ENCODE results near the gene ZNRF1. TPM values are rescaled to one million over a fixed set of nuclear protein-coding genes. Genes with fewer than 3 reads are reported as not detected.
"Not testable (repeated sequence)": the region's sequence is repeated elsewhere in the genome, so short reads cannot be mapped to it uniquely, and the experiment has no call there.

Gene ZNRF1
- total RNA-seq, 4 donors from 2014 or later: 12.8 to 24.1 (median 19.0) TPM

DNA sequence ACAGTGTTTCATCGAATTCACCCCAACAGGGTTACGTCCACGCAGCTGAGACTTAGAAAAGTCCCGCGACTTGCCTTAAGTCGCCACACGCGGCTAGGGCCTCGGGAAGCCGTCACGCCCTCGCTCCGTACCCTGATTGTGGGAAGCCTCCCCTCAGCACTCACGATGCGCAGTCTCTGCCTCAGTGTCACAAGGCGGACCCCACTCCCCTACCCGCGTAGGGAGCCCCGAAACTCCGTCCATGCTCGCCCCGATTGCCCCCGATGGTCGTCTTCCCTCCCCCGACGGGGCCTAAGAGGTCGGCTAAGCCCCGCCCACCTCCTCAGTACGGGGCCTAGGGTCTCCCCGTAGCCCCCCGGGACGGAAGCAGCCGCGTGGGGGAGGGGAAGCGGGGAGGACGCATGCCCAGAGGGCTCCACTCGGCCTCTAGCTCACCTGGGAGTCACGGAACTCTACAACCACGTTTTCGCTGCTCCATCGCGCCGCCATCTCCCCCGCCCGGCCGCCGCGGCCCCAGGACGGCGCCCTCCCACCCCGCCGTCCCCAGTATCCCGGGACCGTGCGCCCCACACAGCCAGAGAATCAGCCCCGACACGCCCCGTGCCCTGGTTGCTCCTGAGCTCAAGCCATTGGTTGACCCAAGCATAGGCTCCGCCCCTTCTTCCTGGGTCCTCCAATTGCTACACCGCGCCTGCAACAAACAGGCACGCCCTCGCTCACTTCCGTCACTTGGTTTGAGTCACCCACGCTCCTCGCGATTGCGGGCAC lies 14.1 kb upstream of the ZNRF1 start, which contains the start of gene WDR59:
Gene WDR59, minus strand, starts transcription at position 595 of the 768 bp plus-strand sequence. Its CDS starts 106 bp downstream, at position 489.
- Histone ChIP-seq H3K4me3 (peak within 1 kb of the TSS; percentile 72 to 86), H3K9me3 (no peaks in the 10 kb centered on the region), H3K4me1 (peaks cover 0 to 27% (median 0%) of the 10 kb centered on the region in 3 donors), H3K27me3 (no peaks in the 10 kb centered on the region), H3K36me3 (no peaks in the 10 kb centered on the region), H3K27ac (peak within 1 kb of the TSS; percentile 9 to 89 (median 85))
- 0% methylated on average over 5 of the region's 68 CpGs; no CpG with 5 or more reads in 1 of the 2 donors for WGBS, 2 donors (ENCODE audit: low coverage in 1 of 2)
- ATAC-seq: peak; percentile 100
- TF ChIP-seq EP300 (IDR thresholded peaks at IDR 0.05) (no peak), POLR2A (IDR thresholded peaks at IDR 0.05) (peak; percentile 41 to 43), POLR2AphosphoS5 (IDR thresholded peaks at IDR 0.05) (peak; percentile 58)
- TF ChIP-seq, protein P1, sequence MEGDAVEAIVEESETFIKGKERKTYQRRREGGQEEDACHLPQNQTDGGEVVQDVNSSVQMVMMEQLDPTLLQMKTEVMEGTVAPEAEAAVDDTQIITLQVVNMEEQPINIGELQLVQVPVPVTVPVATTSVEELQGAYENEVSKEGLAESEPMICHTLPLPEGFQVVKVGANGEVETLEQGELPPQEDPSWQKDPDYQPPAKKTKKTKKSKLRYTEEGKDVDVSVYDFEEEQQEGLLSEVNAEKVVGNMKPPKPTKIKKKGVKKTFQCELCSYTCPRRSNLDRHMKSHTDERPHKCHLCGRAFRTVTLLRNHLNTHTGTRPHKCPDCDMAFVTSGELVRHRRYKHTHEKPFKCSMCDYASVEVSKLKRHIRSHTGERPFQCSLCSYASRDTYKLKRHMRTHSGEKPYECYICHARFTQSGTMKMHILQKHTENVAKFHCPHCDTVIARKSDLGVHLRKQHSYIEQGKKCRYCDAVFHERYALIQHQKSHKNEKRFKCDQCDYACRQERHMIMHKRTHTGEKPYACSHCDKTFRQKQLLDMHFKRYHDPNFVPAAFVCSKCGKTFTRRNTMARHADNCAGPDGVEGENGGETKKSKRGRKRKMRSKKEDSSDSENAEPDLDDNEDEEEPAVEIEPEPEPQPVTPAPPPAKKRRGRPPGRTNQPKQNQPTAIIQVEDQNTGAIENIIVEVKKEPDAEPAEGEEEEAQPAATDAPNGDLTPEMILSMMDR (IDR thresholded peaks at IDR 0.05): no peak

DNA sequence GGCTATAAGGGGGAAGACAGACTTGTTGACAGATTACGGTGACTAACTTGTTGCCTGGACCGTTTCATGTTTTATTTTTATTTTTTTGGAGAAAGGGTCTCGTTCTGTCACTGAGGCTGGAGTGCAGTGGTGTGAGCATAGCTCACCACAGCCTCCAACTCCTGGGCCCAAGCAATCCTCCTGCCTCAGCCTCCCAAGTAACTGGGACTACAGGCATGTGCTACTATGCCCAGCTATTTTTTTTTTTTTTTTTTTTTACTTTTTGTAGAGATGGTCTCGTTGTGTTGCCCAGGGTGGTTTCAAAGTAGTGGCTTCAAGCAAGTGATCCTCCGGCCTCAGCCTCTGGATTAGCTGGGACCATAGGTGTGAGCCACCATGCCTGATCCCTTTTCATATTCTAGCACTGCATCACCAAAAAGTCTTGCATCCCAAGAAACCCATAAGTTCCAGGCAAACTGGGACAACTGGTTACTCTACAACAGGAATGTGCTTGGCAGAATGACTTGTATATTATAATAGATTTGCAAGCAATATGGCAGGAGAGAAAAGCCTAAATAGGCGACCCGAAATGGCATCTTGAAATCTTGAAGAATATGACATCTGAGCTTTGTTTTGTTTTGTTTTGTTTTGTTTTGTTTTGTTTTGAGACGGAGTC lies 11.7 kb upstream of the ZNRF1 start:
- ATAC-seq: no peak
- H3K4me1 ChIP-seq: peaks cover 0 to 27% (median 0%) of the 10 kb centered on the region in 3 donors
- no peak overlapping the region for H3K27ac ChIP-seq
- 55 to 73% methylated on average over 4 to 7 of the region's 8 CpGs for WGBS, 2 donors (ENCODE audit: low coverage in 1 of 2)
- H3K4me3 ChIP-seq: no peak overlapping the region
- H3K27me3 ChIP-seq: no peaks in the 10 kb centered on the region
- TF ChIP-seq, protein P1 (IDR thresholded peaks at IDR 0.05): no peak
- TF ChIP-seq EP300 (IDR thresholded peaks at IDR 0.05): no peak
- no peak for TF ChIP-seq POLR2A (IDR thresholded peaks at IDR 0.05)
- TF ChIP-seq POLR2AphosphoS5 (IDR thresholded peaks at IDR 0.05): no peak
- no peaks in the 10 kb centered on the region for H3K9me3 ChIP-seq
- H3K36me3 ChIP-seq: no peaks in the 10 kb centered on the region

DNA sequence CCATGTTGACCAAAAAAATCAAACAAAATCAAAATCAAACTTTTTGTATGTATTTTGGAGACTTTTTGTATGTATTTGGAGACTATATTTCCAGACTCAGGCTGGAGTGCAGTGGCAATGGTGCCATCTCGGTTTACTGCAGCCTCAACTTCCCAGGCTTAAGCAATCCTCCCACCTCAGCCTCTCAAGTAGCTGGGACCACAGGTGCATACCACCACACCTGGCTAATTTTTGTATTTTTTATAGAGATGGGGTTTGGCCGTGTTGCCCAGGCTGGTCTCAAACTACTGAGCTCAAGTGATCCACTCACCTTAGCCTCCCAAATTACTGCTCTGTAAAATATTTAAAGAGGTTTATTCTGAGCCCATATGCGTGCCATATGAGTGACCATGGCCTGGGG lies 9.0 kb upstream of the ZNRF1 start:
- not testable (repeated sequence) for H3K27ac ChIP-seq, H3K4me3 ChIP-seq, H3K9me3 ChIP-seq, ATAC-seq, H3K4me1 ChIP-seq, H3K36me3 ChIP-seq, H3K27me3 ChIP-seq
- WGBS, 2 donors (ENCODE audit: low coverage in 1 of 2): 100% methylated on average over 1 to 2 of the region's 3 CpGs

GRCh38 chr16:74990832-74991231 lies 8.0 kb upstream of the ZNRF1 start:
- no peaks in the 10 kb centered on the region for H3K27me3 ChIP-seq

DNA sequence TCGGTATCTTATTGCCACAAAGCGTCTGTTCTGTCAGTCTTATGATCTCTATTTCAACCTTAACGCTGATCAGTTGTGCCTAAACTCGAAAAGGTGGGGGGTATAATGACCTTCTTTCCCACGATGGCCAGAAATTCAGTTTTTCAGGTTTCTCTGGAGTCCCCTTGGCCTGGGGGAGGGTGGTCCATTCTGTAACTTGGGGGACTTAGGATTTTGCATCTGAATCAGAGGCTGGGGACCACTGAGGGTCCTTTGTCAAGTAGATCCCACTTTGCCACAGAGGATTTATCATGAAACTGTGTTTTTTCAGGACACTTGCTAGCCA lies 7.6 kb upstream of the ZNRF1 start:
- WGBS, 2 donors (ENCODE audit: low coverage in 1 of 2): 50 to 82% methylated on average over 2 to 5 of the region's 5 CpGs
- no peak for ATAC-seq
- Histone ChIP-seq H3K27ac (peak overlapping the region in 1 of 4 donors; percentile 45), H3K27me3 (no peaks in the 10 kb centered on the region), H3K4me3 (no peak overlapping the region), H3K4me1 (no peaks in the 10 kb centered on the region), H3K9me3 (no peaks in the 10 kb centered on the region), H3K36me3 (no peaks in the 10 kb centered on the region)
- TF ChIP-seq EP300 (IDR thresholded peaks at IDR 0.05) (no peak), POLR2AphosphoS5 (IDR thresholded peaks at IDR 0.05) (no peak), POLR2A (IDR thresholded peaks at IDR 0.05) (no peak)
- TF ChIP-seq, protein P1 (IDR thresholded peaks at IDR 0.05): no peak

More at GRCh38 chr16:74990832-74991231, 8.0 kb upstream of the ZNRF1 start:
- H3K36me3 ChIP-seq: no peaks in the 10 kb centered on the region
- no peak overlapping the region for H3K4me3 ChIP-seq
- no peak overlapping the region for H3K27ac ChIP-seq
- H3K4me1 ChIP-seq: no peaks in the 10 kb centered on the region
- TF ChIP-seq POLR2A (IDR thresholded peaks at IDR 0.05) (no peak), POLR2AphosphoS5 (IDR thresholded peaks at IDR 0.05) (no peak), EP300 (IDR thresholded peaks at IDR 0.05) (no peak)
- TF ChIP-seq, protein P1 (IDR thresholded peaks at IDR 0.05): no peak
- no peak for ATAC-seq
- WGBS, 2 donors (ENCODE audit: low coverage in 1 of 2): 95 to 97% methylated on average over 6 to 8 of the region's 10 CpGs
- no peaks in the 10 kb centered on the region for H3K9me3 ChIP-seq
